Daoy (cell line): ENCODE data around the gene TMEM115. TPM values are rescaled to one million over a fixed set of nuclear protein-coding genes. Genes with fewer than 3 reads are reported as not detected.

Experiments used
- DNase-seq: peaks from one replicate; pipeline ENCODE4 v3.0.0-alpha.2; 2015; ENCODE audit warnings: low read depth
- total RNA-seq: library from RNA; depleted of rRNA; stranded (reverse); fragments of >200 nt; shearing (Covaris generic); gene quantifications from 2 replicates; pipeline ENCODE4 v1.2.3, GENCODE V29; 2014

The TMEM115 gene
- total RNA-seq, 1 experiment from 2014 or later, result 33.9 TPM

DNA sequence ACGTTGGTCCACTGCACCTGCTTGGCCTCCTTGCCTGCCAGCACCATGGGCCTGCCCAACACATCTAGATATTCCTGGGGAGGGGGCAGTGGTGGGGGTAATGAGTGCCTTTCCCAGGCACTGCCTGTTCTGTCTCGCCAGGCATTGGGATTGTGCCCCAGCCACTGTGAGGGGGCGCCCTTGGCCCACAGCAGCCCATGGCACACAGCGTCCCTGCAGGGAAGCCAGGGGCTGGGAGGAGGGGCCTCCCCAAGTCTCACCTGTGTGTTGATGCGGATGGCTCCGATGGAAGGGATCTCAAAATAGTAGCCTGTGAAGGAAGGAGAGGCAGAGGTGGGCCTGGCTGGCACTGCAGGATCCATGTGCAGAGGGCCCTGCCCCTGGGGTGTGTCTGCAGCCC, 18.7 kb upstream of the TMEM115 start:
- DNase-seq, result no peak

- no peak for DNase-seq
Measured at GRCh38 chr3:50375258-50375931, 16.1 kb upstream of the TMEM115 start.

- DNase-seq, result no peak
Measured at GRCh38 chr3:50374363-50375257, 15.3 kb upstream of the TMEM115 start.

- no peak for DNase-seq
Measured at GRCh38 chr3:50373146-50374051, 14.1 kb upstream of the TMEM115 start.

DNA sequence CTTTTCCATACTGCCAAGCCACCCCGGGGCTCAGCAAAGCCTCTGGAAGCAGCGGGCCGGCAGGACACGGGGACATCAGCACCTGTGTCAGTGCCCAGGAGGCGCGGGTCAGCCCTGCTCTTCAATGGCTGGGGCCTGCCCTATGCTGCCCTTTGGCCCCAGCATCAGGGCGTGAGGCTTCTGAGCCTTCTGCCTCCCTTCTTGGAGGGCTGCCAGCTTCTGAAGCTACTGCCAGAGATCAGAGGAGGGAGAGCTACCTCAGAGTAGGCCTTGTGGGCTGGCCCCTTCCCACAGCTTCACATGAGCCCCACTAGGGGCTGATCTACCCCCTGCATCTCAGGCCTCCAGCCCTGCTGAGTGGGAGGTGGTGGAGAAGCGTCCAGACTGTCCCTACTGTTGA, 13.0 kb upstream of the TMEM115 start:
- no peak for DNase-seq

DNA sequence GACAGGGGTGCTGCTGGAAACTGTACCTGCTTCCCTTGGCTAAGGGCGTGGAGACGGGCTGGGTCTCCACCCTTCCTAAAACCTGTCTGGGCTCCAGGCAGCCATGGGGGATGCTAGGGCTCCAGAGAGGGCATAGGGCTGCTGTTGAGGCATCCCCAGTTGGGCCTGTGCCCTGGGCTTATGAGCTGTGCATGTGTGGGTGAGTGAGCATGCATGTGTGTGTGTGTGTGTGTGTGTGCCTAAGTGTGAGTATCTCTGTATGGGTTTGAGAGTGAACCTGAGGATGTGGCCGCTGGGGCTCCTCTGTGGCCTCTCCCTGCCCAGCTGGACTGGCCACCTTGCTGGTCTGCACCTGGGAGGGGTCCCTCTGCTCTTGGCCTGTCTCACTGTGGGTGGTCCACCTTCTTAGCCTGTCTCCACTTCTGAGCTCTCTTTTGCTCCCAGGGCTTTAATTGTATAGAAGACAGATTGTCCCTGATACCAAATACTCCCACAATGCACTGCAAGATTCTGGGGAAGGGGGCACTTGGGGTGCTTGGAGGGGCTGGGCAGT, 11.9 kb upstream of the TMEM115 start:
- DNase-seq, result no peak

DNA sequence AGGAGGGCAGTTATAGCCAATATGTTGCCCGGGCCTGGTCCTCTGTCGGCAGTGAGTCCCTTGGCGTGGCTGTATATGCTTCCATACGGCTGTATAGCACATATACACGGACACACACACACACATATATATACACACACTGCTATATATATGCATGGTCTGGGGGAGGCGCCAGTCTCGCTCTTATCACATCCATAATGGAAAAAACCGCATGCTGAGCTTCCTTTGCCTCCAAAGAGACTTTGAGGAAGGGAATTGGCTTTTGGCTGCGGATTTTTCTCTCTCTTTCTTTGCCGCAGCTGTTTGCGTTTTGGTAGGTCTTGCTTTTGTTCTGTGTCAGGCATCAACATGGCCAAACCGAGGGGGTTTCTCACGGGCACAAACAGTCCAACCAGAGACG, 11.3 kb upstream of the TMEM115 start:
- no peak for DNase-seq

DNA sequence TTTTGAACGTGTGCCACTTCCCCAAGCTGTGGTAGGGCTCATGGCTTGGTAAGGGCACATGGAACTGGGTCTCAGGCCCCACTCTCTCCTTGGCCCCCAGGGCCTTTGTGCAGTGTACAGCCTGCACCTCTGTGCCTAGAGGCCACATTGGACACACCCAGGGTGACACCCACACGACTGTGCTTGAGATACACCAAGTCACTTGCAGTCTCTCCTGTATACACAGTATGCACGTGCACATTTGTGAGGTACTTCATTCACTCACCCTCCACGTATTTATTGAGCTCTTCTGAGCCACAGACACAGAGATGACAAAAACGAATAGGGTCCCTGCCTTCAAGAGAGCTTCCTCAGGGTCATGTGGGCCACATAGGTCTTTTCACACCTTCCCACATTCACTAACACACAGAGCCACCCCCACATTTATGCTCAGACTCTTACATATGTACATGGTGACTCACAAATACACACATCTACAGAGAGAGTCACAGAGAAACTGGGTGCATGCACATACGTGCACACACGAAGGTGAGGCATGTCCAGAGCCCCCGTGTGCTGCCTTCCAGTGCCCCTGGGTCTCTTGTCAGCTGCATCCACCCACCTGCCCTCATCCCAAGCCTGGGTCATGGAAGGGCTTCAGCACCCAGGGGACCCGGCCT, 9.8 kb upstream of the TMEM115 start:
- DNase-seq, result no peak

DNA sequence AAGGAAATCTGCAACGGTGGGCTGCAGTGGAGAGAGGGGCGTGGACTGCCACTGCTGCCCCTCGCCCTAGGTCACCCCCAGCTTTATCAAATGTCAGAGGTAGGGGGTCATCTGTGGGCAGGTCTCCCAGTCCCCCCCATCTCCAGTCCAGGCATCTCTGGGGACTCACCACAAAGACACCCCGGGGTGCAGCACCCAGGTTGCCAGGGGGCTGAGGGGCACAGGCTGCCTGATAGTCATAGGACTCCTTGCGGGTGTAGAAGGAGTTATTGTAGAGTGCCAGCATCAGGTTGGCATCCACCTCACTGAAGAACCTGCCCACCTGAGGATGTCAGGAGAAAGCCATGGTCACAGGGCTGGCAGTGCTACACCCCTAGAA, 6.5 kb upstream of the TMEM115 start:
- no peak for DNase-seq

DNA sequence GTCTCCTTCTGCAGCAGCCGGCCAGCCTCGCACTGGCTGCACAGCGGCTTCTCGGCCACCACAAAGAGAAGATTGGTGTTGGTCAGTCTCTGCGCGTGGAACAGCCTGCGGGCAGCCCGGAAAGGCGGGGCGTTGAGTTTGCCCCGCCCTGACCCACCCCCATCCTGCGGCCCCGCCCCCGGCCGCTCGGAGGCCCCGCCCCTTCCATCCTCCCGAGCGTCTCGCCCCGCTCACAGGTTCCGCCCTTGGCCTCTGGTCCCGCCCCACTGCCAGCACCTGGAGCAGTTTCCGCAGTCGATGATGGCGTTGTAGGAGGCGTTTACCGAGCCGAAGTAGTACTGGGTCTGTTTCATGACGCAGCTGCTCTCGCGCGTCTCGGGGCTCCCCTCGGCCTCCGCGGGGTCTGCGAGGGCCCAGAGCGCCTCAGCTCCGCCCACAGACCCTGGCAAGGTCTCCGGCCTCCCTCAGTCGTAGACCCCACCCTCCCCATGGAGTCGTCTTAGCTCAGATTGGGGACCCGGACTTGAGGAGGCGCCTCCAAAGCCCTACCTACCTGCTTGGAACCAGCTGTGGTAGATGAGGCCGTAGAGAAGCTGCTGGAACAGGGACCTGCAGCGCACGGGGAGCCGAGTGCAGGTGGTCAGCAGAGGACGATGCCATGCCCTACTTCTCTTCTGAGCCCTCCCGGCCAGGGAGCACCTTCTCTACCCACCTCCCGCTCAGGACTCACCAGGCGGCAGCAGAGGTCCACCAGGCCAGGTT, 5.9 kb upstream of the TMEM115 start:
- peak; percentile 44 for DNase-seq

DNA sequence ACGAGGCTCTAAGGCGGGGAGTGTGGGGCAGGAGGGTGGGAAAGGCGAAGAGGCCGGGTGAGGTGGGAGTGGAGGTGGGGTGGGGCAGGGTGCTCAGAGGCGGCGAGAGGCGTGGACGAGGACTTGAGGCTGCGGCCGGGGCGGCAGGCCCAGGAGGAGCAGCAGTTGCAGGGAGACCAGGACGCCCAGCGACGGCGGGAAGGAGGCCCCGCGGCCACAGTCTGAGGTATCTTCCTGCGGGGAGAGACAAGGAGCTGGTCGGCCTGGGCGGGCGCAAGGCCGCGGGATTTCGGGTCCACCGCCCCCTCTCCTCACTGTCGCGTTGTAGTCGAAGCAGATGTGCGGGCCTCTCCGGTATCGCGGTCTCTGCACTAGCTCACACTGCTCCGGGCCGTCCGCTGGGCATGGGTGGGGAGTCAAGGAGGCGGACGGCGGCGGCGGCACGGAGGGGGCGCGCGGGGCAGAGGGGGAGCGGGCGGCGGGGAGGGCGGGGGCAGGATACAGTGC, 5.3 kb upstream of the TMEM115 start:
- no peak for DNase-seq

- no peak for DNase-seq
Measured at GRCh38 chr3:50359760-50360110, 414 bp upstream of the TMEM115 start.

GRCh38 chr3:50358355-50358910, 888 bp downstream of the TMEM115 start:
- DNase-seq, result no peak

- DNase-seq, result no peak
Measured at GRCh38 chr3:50357481-50357880, 1.8 kb downstream of the TMEM115 start.

DNA sequence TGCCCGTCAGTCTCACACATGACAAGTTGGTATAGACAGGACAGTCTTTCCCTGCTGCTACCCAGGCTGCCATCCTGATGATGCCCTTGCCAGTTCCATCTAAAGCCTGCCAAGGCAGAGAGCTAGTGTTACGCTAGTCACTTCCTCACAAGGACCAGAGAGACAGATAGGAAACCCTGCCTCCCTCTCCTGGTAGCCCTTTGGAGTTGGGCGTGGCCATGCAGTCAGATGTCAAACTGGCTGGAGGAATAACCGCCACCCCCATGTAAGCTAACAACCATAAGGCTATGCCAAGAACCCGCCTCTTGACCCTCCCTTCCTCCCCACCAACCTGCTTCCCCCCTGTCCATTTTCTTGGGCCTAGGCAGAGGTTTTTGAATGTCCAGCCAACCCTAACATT, 2.8 kb downstream of the TMEM115 start:
- DNase-seq, result peak; percentile 27

- no peak for DNase-seq
Measured at GRCh38 chr3:50355829-50356552, 3.3 kb downstream of the TMEM115 start.

- no peak for DNase-seq
Measured at GRCh38 chr3:50354850-50355249, 4.5 kb downstream of the TMEM115 start.

DNA sequence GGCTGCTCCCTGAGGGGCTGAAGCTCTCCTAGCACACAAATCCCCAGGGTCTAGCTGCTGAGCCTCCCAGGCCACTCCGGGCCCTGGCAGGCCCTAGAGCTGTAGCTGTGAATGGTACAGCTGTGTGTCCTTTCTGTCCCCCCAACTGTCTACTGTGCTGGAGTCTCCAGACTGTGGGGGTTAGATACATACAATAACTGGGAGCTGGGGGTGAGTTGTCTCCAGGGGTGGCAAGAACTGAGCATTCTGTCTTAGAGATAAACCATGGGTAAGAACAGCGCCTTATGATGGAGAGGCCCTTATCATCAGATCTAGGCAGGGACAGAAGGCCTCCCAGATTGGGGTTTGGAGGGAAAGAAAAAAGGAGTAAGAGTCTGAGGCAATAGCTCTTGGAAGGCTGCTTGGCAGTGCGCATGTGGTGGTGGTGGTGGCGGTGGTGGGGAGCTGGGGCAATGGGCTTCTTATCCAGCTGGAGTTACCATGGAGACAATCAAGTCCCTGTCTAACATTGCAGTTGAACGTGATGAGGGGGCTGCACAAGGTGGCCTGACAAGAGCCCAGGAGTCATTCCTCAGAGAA, 5.0 kb downstream of the TMEM115 start:
- DNase-seq, result no peak
